HL-60 (cell line): ENCODE results near the gene HOXD3.

Source experiments
- DNase-seq, 2 experiments: peaks; one replicate each; pipeline ENCODE4 v3.0.0-alpha.2; 2010 to 2020; ENCODE audit warnings: low read depth in 1 of 2, low spot score in 1 of 2
- H3K27ac ChIP-seq: fragments of 250-450 bp; sonication (Bioruptor Pico); replicated peaks from 2 replicates; pipeline ENCODE4 v1.5.1; 2020; ENCODE audit warnings: mild to moderate bottlenecking, moderate library complexity
- H3K27me3 ChIP-seq: fragments of 250-450 bp; sonication (Bioruptor Pico); 2 replicates; pipeline ENCODE4 v1.5.1; 2021; ENCODE audit warnings: mild to moderate bottlenecking, moderate library complexity; ENCODE audit not compliant: insufficient read depth, poor library complexity, severe bottlenecking
- H3K4me3 ChIP-seq: replicated peaks from 2 replicates; pipeline ENCODE4 v1.5.1; 2011; ENCODE audit warnings: mild to moderate bottlenecking, control low read depth, low read length; ENCODE audit not compliant: insufficient read depth
- GABPA ChIP-seq: IDR thresholded peaks from 2 replicates; pipeline ENCODE4 v1.6.1; 2012; ENCODE audit warnings: low read depth
- POLR2AphosphoS5 ChIP-seq: IDR thresholded peaks from 2 replicates; pipeline ENCODE4 v1.6.1; 2012; ENCODE audit warnings: low read depth
- REST ChIP-seq: IDR thresholded peaks from 2 replicates; pipeline ENCODE4 v1.6.1; 2012; ENCODE audit warnings: low read depth; ENCODE audit not compliant: insufficient replicate concordance
- SPI1 ChIP-seq: IDR thresholded peaks from 2 replicates; pipeline ENCODE4 v1.6.1; 2012; ENCODE audit warnings: low read depth, mild to moderate bottlenecking, borderline replicate concordance
- TF ChIP-seq, protein P1 (sequence below): IDR thresholded peaks from one replicate; pipeline ENCODE4 v1.5.1; 2011; ENCODE audit warnings: low read length, control low read depth, inconsistent platforms; ENCODE audit not compliant: insufficient read depth

HOXD3 gene

DNA sequence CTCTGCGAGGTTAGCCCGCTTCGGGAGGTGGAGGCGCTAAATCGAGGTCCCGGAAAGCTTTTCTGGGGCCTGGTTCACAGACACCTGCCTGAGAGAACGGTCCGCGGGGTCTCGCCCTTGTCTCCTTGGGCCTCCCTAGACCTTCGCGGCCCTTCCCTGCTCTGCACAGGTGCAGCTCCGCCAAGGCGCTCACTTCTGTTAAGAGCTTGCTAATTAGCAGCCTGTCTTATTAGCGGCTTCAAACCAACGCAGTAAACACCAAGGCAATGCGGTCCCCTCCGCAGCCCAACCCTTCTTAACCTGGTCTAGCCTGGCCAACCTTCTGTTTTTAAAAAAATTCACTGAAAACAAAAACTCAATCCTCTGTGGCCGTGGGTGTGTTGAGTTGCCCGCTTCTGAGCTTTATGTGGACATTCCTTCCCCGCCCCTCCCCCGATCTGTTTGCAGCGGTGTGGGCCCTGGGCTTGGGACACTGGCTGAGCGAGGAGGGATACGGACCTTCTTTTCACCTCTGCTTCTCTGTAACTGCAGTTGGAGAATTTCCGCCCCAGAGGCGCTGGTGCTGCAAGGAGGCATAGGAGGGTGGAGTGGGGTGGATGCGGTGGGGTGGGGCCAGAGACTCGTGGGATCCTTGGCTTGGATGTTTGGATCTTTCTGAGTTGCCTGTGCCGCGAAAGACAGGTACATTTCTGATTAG is 9.2 kb upstream of the HOXD3 start:
- TF ChIP-seq, protein P1, sequence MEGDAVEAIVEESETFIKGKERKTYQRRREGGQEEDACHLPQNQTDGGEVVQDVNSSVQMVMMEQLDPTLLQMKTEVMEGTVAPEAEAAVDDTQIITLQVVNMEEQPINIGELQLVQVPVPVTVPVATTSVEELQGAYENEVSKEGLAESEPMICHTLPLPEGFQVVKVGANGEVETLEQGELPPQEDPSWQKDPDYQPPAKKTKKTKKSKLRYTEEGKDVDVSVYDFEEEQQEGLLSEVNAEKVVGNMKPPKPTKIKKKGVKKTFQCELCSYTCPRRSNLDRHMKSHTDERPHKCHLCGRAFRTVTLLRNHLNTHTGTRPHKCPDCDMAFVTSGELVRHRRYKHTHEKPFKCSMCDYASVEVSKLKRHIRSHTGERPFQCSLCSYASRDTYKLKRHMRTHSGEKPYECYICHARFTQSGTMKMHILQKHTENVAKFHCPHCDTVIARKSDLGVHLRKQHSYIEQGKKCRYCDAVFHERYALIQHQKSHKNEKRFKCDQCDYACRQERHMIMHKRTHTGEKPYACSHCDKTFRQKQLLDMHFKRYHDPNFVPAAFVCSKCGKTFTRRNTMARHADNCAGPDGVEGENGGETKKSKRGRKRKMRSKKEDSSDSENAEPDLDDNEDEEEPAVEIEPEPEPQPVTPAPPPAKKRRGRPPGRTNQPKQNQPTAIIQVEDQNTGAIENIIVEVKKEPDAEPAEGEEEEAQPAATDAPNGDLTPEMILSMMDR: no peak
- TF ChIP-seq SPI1: no peak
- TF ChIP-seq POLR2AphosphoS5: no peak
- Histone ChIP-seq H3K4me3 (no peak overlapping the region), H3K27ac (no peak overlapping the region), H3K27me3 (peaks cover 59% of the 10 kb centered on the region)
- no peak for DNase-seq

- Histone ChIP-seq H3K27ac (no peak overlapping the region), H3K4me3 (no peak overlapping the region), H3K27me3 (peaks cover 67% of the 10 kb centered on the region)
- TF ChIP-seq POLR2AphosphoS5: no peak
- no peak for TF ChIP-seq SPI1
- TF ChIP-seq, protein P1: no peak
- no peak for TF ChIP-seq REST
- no peak for TF ChIP-seq GABPA
- DNase-seq: no peak
Measured at GRCh38 chr2:176148751-176149421, 8.2 kb upstream of the HOXD3 start.

- H3K27me3 ChIP-seq: peaks cover 70% of the 10 kb centered on the region
- TF ChIP-seq GABPA: no peak
- TF ChIP-seq, protein P1: no peak
- TF ChIP-seq REST: no peak
- TF ChIP-seq SPI1: no peak
- TF ChIP-seq POLR2AphosphoS5: no peak
Measured at GRCh38 chr2:176149481-176149938, 7.6 kb upstream of the HOXD3 start.

More at GRCh38 chr2:176149481-176149938, 7.6 kb upstream of the HOXD3 start:
- no peak for DNase-seq
- no peak overlapping the region for H3K27ac ChIP-seq
- H3K4me3 ChIP-seq: no peak overlapping the region
